HG03060 (cell line): Measurements from ENCODE around the gene SSBP3.

ENCODE experiments used
- ATAC-seq: cut with Tn5 transposase; IDR thresholded peaks from one replicate; pipeline ENCODE4 v1.9.1; 2021; ENCODE audit warnings: low read depth, moderate number of reproducible peaks; ENCODE audit not compliant: unreplicated experiment

Gene SSBP3

GRCh38 chr1:54375298-54375697, 30.9 kb downstream of the SSBP3 start:
- ATAC-seq: no peak

GRCh38 chr1:54374766-54375165, 31.4 kb downstream of the SSBP3 start:
- no peak for ATAC-seq

DNA sequence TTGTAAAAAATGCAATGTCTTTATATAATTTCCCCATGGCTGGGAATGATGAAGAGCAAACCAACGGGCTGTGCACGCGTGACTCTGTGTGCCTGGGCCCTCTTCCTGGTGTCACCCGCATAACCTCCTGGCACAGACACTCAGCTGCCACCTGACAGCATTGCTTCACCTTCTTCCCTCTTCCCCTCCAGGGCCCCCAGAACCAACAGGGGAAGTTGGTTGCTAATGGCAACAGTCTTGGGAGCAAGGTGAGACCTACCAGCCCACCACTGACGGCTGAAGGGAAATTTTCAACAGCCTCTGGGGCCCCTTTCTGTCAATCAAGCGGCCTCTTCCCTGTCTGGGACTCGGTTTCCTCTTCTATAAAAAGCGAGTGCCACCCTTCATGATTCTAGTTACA, 33.2 kb downstream of the SSBP3 start:
- ATAC-seq: no peak

GRCh38 chr1:54371942-54372275, 34.3 kb downstream of the SSBP3 start:
- no peak for ATAC-seq

GRCh38 chr1:54371038-54371941, 34.9 kb downstream of the SSBP3 start:
- no peak for ATAC-seq

DNA sequence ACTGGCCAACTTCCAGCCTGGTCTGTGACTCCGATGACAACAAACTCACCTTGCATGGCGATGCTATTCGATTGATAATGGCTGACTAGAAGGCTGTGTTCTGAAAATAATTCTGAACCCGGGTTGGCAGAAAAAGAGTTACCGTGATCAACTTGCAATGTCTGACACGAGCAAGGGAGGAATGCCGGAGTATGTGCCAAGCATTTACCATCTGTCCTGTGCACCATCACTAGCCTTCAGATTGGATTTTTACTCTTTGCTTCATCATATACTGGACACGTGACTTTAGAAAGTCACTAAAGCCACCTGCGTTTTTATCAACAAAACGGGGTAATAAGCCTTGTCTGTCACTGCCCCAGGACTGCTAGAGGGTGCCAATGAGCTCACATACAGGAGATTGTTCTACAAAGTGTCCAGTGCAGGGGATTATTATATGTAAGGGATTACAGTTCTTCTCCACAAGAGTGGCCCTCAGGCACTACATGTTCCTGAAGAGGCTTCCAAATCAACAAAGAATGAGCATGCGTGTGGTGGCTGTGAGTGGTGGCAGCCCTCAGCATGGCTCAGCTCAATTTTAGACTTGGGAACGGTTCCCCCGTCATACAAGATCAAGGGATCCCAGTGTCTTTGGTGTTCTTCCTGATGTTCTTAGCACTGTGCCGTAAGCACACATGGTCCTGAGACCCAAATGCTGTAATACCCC, 35.8 kb downstream of the SSBP3 start:
- ATAC-seq: no peak

DNA sequence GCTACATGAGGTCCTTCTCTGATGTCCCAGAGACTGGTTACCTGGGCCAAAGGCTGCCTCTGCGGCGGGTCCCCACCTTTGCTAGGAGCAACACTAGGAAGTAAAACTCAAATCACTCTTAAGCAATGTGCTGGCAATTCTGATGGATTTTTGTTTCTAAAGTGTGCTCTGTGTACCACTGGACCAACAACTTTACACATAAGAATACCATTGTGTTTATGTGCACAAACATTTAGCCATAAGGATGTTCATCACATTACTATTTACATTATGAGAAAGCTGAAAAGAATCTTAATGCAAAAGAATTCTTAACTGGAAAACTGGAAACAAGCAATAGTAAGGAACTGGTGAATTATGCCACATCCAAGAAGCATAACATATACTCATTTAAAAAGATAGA, 38.6 kb downstream of the SSBP3 start:
- no peak for ATAC-seq

GRCh38 chr1:54365847-54366246, 40.3 kb downstream of the SSBP3 start:
- no peak for ATAC-seq

DNA sequence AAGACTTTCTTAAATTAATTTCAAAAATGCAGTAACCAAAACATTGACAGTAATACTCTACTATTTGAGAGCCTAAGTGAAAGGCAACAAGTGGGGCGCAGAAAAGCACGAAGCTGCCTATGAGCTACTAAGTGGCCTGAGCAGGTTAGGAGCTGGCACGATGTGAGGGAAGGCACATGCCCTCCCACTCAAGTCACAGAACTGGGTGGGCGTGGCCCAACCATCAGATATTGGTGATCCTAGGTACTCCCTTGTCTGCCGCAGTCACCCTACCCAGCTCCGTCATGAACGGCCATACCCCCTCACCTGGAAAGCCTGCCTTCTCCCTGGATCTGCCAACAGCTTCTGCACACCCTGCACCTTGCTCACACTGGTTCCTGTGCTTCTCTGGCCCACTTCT, 40.8 kb downstream of the SSBP3 start:
- no peak for ATAC-seq

DNA sequence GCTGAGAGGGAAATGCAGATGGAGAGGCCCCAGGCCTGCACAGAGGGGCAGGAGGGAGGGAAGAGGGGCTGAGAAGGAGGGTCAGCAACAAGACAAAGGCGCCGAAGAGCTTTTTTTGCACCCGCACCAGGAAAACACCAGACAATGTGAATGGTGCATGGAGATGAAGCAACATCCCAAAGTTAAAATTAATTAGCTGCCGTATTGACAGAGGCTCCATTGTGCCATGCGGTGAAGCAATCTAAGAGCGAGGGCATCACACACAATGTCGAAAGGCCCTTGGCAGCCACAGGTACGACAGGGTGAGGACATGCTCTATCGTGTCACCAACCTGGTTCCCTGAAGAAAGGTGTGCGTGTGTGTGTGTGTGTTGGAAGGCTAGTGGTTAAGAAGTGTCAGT, 41.2 kb downstream of the SSBP3 start:
- no peak for ATAC-seq

- no peak for ATAC-seq
These were observed 41.6 kb downstream of the SSBP3 start for GRCh38 chr1:54364582-54364981.

- no peak for ATAC-seq
These were observed 42.3 kb downstream of the SSBP3 start for GRCh38 chr1:54363925-54364324.

DNA sequence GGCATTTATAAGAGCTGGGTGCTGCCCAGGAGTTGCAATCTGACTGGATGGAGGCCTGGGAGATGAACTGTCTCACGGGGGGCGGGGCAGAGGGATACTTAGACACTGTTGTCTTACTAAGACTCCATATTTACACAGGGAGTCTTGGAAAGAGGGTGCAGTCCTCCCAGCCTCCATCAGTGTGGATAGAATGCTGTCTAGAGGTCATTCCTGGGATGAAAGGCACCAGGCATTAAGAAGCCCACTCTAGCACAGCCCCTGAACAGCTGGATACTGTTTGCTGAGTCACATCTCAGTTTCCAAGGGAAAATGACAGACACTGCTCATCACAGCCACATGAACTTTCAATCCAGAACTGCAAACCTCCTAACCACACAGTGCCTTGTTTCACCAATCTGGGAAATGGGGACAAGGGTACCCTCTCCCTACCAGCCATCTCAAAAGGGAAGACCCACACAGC, 43.3 kb downstream of the SSBP3 start:
- ATAC-seq: no peak

DNA sequence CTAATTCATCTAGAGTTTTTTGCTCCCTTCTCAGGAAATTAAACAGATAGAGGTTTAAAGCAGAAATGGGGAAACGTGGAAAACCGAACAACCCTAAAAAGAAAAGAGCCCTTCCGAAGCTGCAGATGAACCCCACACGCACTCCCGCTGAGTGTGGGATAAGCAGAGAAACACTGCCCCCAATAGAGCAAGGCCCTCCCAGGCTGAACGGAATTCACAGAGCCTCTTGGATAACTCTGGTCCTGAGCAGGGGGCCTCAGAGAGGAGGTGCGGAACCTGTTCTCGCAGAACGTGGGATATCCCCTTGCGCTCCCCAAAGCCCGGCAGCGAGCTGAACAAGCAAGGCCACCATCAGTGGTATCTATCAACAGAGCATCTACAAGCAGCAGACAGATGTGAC, 44.9 kb downstream of the SSBP3 start:
- ATAC-seq: no peak

DNA sequence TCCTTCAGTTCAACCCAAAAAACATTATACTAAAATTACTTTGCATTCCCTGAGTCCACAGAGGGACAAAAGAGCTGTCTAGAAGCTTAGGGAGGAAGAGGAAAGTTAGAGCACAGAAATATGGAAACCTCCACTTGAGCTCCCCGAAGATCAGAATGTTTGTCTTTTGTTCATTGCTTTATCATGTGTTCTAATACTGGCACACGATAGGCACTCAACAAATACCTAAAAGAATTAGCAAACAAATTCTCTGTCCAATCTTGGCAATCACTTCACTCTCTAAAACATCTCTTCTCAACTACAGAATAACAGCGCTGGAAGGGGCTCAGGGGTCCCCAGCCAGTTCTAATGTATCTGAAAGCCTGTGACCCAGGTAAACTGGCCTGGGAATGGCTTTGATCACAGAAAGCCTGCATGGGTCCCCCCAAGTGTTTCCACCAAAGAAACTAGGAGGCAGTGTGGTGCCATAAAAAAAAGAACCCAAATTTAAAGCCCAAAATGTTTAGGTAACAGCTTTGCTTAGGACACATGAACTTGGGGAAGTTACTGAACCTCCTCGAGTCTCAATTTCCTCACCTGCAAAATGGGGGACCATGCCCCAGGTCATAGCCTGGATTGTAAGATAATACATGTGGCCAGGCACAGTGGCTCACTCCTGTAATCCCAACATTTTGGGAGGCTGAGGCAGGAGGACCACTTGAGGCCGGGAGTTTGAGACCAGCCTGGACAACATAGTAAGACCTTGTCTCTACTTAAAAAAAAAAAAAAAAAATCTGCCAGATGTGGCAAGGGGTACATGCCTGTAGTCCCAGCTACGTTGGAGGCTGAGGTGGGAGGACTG, 45.8 kb downstream of the SSBP3 start:
- ATAC-seq: no peak

DNA sequence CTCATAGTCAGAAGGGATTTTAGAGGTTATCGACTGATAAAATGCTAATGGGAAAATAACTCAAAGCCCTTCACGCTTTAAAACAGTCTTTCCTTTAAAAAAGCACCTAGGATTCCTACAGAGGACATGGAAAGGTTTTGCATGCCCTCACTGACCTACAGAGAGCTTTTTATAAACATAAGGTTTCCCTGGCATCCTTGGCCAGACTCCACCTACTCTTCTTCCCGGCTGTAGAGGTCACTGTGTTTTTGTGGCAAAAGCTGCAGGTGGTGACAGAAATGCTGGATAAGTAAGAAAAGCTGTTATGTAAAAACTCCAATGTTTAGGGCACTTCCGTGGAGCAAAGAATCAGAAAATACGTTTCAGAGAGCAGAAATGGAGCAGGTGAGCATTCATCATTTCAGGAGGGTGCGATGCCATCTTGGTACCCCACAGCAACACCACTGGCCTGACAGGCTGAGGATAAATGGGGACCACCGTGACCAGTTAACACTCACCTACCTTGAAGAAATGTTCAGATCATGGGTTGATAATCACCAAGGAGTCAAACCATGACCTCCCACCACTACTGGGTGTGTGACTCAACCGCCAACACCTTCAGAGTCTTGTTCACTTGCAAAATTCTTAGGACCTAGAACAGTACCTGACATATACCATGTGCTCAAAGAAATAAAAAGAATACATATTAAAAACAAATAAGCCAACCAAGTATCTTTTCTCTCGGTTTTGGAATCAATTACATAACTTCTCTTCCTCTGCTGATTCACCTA, 46.6 kb downstream of the SSBP3 start:
- ATAC-seq: no peak

DNA sequence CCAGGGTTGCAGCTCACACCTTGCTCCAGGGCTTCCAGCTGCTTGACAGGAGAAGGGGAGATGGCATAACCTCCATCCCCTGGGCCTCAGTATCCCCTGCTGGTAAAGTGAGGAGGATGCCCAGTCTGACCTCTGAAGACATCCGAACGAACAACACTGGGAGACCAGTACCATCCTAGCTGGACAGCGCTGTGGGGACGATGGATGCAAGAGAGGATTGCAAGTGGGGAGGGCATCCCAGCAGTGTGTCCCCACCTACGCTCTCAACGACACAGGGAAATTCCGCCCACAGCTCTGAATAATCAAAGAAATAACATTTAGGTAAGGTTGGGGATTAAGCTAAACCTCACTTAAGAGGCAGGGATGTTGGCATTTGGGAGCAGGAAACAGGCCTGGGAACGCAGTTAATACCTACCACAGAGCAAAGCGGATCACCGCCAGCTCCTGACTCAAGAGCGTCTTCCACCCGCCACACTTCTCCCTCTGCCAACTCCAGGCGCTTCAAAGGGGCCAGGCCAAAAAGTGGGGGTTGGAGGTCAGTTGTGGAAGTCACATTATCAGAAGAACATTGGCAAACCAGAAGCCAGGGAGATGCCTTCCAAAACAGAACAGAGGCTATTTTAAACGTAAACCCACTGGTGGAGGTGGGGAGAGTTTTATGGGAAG, 47.6 kb downstream of the SSBP3 start:
- no peak for ATAC-seq

GRCh38 chr1:54357967-54358366, 48.2 kb downstream of the SSBP3 start:
- ATAC-seq: no peak

DNA sequence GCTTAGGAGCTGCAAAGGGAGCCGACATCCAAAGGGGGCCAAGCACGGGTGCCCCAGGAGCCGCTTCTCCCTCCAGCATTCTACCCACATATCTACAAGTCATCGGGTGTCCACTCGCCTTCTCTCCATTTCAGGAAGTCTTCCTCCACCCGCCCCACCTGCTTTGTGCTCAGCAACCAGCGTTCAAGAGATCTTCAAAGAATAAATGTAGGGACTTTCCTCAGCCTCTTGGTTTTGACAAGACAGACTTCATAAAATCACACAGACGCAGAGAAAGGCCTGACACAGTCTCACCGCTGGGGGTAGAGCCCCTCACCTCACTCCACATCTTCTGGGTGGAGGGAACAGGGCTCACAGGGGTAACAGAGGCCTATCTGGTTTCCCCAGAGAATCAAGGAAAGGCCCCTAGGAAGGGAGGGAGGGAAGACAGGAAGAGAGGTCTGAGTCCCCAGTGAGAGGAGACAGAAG, 49.5 kb downstream of the SSBP3 start:
- ATAC-seq: no peak
